GM21737 (cell line): Measurements from ENCODE around the gene SH3RF1.

ENCODE experiments used
- ATAC-seq: cut with Tn5 transposase; IDR thresholded peaks from one replicate; pipeline ENCODE4 v1.9.1; 2021; ENCODE audit warnings: mild to moderate bottlenecking, moderate library complexity; ENCODE audit not compliant: unreplicated experiment

Gene SH3RF1

GRCh38 chr4:169142391-169142790 lies 128.4 kb downstream of the SH3RF1 start:
- ATAC-seq: no peak

- no peak for ATAC-seq
These were observed 131.7 kb downstream of the SH3RF1 start for GRCh38 chr4:169139021-169139420.

GRCh38 chr4:169137558-169137920 lies 133.2 kb downstream of the SH3RF1 start:
- no peak for ATAC-seq

GRCh38 chr4:169136796-169137557 lies 133.8 kb downstream of the SH3RF1 start:
- no peak for ATAC-seq

GRCh38 chr4:169136330-169136729 lies 134.4 kb downstream of the SH3RF1 start:
- no peak for ATAC-seq

- no peak for ATAC-seq
These were observed 135.0 kb downstream of the SH3RF1 start for GRCh38 chr4:169135776-169136175.

- ATAC-seq: no peak
These were observed 136.8 kb downstream of the SH3RF1 start for GRCh38 chr4:169133932-169134331.

- no peak for ATAC-seq
These were observed 138.0 kb downstream of the SH3RF1 start for GRCh38 chr4:169132561-169133305.

- ATAC-seq: no peak
These were observed 139.1 kb downstream of the SH3RF1 start for GRCh38 chr4:169131556-169132208.

- ATAC-seq: no peak
These were observed 141.9 kb downstream of the SH3RF1 start for GRCh38 chr4:169128902-169129301.

GRCh38 chr4:169127314-169127713 lies 143.4 kb downstream of the SH3RF1 start:
- no peak for ATAC-seq

- ATAC-seq: no peak
These were observed 146.1 kb downstream of the SH3RF1 start for GRCh38 chr4:169124661-169125060.

GRCh38 chr4:169122422-169122821 lies 148.3 kb downstream of the SH3RF1 start:
- ATAC-seq: no peak

GRCh38 chr4:169121861-169122382 lies 148.8 kb downstream of the SH3RF1 start:
- no peak for ATAC-seq

- no peak for ATAC-seq
These were observed 150.1 kb downstream of the SH3RF1 start for GRCh38 chr4:169120624-169121023.

GRCh38 chr4:169119536-169119935 lies 151.2 kb downstream of the SH3RF1 start:
- ATAC-seq: no peak

- ATAC-seq: no peak
These were observed 153.1 kb downstream of the SH3RF1 start for GRCh38 chr4:169117591-169118081.

- ATAC-seq: no peak
These were observed 154.4 kb downstream of the SH3RF1 start for GRCh38 chr4:169116270-169116901.

- no peak for ATAC-seq
These were observed 154.9 kb downstream of the SH3RF1 start for GRCh38 chr4:169115897-169116254.

- ATAC-seq: no peak
These were observed 155.4 kb downstream of the SH3RF1 start for GRCh38 chr4:169115144-169115896.
